ENCODE data around the gene PHLDA2. TPM values are rescaled to one million over a fixed set of nuclear protein-coding genes. Genes with fewer than 3 reads are reported as not detected.
"Not testable (repeated sequence)": the region's sequence is repeated elsewhere in the genome, so short reads cannot be mapped to it uniquely, and the experiment has no call there.

The PHLDA2 gene
- total RNA-seq, 1 experiment from 2014 or later = 193 TPM

- no peak for DNase-seq (ENCODE audit: low read depth)
Observed at GRCh38 chr11:2915473-2915872, 13.7 kb downstream of the PHLDA2 start.

GRCh38 chr11:2914455-2915195 lies 14.6 kb downstream of the PHLDA2 start:
- no peak for DNase-seq (ENCODE audit: low read depth)

- DNase-seq (ENCODE audit: low read depth) = no peak
Observed at GRCh38 chr11:2913776-2914175, 15.4 kb downstream of the PHLDA2 start.

- DNase-seq (ENCODE audit: low read depth) = peak; percentile 65
Observed at GRCh38 chr11:2913019-2913431, 16.2 kb downstream of the PHLDA2 start.

GRCh38 chr11:2912498-2912897 lies 16.7 kb downstream of the PHLDA2 start:
- DNase-seq (ENCODE audit: low read depth) = peak; percentile 93

- DNase-seq (ENCODE audit: low read depth) = no peak
Observed at GRCh38 chr11:2911785-2912391, 17.3 kb downstream of the PHLDA2 start.

GRCh38 chr11:2911088-2911784 lies 18.0 kb downstream of the PHLDA2 start:
- no peak for DNase-seq (ENCODE audit: low read depth)

GRCh38 chr11:2910401-2910955 lies 18.7 kb downstream of the PHLDA2 start:
- no peak for DNase-seq (ENCODE audit: low read depth)

- no peak for DNase-seq (ENCODE audit: low read depth)
Observed at GRCh38 chr11:2909133-2909902, 19.9 kb downstream of the PHLDA2 start.

- no peak for DNase-seq (ENCODE audit: low read depth)
Observed at GRCh38 chr11:2908130-2908529, 21.1 kb downstream of the PHLDA2 start.

GRCh38 chr11:2905299-2905698 lies 23.9 kb downstream of the PHLDA2 start:
- not testable (repeated sequence) for DNase-seq (ENCODE audit: low read depth)

GRCh38 chr11:2904153-2905052 lies 24.8 kb downstream of the PHLDA2 start:
- no peak for DNase-seq (ENCODE audit: low read depth)

- DNase-seq (ENCODE audit: low read depth) = no peak
Observed at GRCh38 chr11:2903672-2904011, 25.6 kb downstream of the PHLDA2 start.

- no peak for DNase-seq (ENCODE audit: low read depth)
Observed at GRCh38 chr11:2902784-2903671, 26.2 kb downstream of the PHLDA2 start.

GRCh38 chr11:2901854-2902783 lies 27.1 kb downstream of the PHLDA2 start:
- DNase-seq (ENCODE audit: low read depth) = peak; percentile 87

GRCh38 chr11:2901196-2901796 lies 27.9 kb downstream of the PHLDA2 start:
- DNase-seq (ENCODE audit: low read depth) = no peak

GRCh38 chr11:2899080-2899783 lies 30.0 kb downstream of the PHLDA2 start:
- peak; percentile 18 for DNase-seq (ENCODE audit: low read depth)

Measured in HT1080 (cell line).